Sciatic nerve (tissue), 2 donors: ENCODE measurements around the gene KRT36. TPM values are rescaled to one million over a fixed set of nuclear protein-coding genes. Genes with fewer than 3 reads are reported as not detected.

ENCODE experiments used
- ATAC-seq: fragments of 200-7000 bp; cut with Tn5 transposase; one replicate; pipeline ENCODE4 v1.9.1; 2020; ENCODE audit warnings: mild to moderate bottlenecking, moderate library complexity
- DNase-seq: peaks from one replicate; pipeline ENCODE4 v3.0.0-alpha.2; 2020; ENCODE audit warnings: low spot score
- intact Hi-C: fragments of 100-400 bp; cut with DNase I; formaldehyde crosslinking; loops from one replicate; pipeline ENCODE4 v1.14.2; 2022
- microRNA-seq: library from miRNA; unstranded; fragments of <30 nt; microRNA quantifications from one replicate; pipeline ENCODE4 v1.2.0, GENCODE V29; 2020
- total RNA-seq: library from RNA; stranded (reverse); fragmentation: NEBNext Ultra II Directional; extraction: Animal tissue kit (Norgen Biotek cat#: 25700); gene quantifications from one replicate; pipeline ENCODE4 v1.2.1, GENCODE V29; 2021
- donor health status: DM: no; HTN: no; CAD: no.
- donor health status: DM: no; HTN: no; CAD: no.

The KRT36 gene
- total RNA-seq, 1 donor from 2014 or later, result not detected

DNA sequence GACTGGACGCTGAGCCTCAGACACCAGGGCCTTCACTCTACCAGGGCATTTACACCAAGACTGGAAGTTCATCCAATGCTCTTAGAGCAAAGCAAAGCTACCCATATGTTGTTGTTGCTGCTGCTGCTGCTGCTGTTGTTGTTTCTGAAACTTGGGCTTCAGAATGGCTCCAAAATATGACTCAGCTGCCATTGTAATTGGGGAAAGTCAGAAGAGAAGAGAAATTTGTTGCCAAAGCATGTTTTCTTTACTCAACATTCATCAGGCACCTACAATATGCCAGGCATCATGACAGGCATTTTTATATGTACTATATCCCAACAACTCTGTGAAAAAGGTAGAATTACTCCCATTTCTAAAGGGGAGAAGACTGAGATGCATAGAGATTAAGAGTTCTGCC, 34.5 kb downstream of the KRT36 start:
- DNase-seq (no peak), ATAC-seq (no peak)
- intact Hi-C loops, result no loop called here

DNA sequence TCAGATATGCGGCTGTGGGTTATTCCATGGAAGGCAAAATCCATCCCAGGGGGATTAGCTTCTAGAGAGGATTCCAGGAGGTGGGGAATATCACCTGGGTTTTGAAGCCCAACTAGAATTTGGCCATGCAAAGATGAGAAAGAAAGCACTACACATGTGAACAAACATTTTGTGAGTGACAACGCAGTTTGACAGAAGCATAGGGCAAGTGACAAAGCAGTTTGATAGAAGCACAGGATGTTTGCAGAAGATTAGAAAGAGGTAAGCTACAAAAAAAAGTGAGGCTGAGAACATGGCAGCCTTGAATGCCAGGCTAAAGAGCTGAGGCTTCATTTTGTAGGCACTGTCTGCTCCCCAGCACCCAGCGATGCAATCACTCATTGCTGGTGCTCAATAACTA, 36.6 kb downstream of the KRT36 start:
- no peak for DNase-seq
- intact Hi-C loops, result no loop called here
- no peak for ATAC-seq

DNA sequence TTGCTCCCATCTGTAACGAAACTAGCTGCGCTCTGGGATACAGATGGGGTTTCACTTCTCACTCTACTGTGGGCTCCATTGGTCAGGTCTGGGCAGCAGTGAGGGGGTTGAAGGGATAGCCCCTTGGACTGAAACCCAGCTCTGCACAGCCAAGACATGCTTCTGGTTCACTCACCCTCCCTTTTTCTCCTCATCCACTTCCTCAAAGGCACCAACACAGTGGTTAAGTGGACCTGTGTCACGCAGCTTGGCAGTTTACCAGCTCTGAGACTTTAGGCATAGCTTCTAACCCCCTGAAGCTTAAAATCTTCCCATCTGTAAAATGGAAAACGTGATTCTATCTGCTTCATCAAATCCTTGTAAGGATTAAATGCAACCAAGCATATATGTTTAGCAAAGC, 37.4 kb downstream of the KRT36 start:
- ATAC-seq, result no peak

DNA sequence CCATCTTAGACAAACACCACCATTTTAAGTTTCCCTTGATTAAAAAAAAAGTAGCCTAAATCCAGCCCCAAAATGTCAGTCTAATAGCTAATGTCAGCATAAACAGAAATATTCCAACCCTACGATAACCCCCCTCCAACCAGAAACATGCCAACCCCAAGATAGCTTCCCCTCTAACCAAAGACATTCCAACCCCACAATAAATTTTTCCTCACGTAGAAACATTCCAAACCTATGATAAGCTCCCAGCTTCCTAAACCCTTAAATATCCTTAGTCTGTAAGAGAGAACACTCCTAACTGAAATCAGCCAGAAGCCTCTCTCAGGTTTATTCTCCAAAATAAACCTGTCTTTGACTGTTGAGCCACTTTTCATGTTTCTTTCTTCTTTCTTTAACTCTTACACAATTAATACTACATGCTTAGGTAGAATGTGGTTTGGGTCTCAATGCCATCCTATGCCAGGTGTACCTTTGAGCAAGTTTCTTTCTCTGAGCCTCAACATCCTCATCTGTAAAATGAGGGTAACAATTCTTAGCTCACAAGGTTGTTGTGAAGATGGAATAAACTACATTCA, 38.5 kb downstream of the KRT36 start:
- intact Hi-C loops, result no loop called here
- ATAC-seq, result no peak
- DNase-seq, result no peak

More for the DNA sequence above, 37.4 kb downstream of the KRT36 start:
- DNase-seq, result no peak
- intact Hi-C loops, result no loop called here

DNA sequence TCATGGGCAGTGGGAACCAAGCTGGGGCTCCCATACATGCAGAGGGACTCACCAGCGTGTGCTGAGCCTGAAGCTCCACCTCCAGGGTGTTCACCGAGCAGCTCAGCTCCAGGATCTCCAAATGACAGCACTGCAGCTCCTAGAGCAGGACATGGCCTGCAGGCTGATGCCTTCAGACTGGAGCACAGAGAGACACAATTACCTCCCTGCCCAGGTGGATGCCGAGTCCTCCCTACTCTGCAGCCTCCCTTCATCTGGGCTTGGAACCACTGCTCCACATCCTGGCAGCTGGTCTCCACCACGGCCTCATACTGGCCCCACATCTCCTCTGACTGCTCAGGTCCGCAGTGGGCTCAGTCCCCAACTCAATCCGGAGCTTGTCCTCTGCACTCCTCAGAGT, 40.7 kb downstream of the KRT36 start:
- no peak for DNase-seq
- intact Hi-C loops, result loop anchor here (1.0 kb wide), 1 partner anchor 41 kb away; no protein-coding TSS in a partner anchor
- no peak for ATAC-seq

DNA sequence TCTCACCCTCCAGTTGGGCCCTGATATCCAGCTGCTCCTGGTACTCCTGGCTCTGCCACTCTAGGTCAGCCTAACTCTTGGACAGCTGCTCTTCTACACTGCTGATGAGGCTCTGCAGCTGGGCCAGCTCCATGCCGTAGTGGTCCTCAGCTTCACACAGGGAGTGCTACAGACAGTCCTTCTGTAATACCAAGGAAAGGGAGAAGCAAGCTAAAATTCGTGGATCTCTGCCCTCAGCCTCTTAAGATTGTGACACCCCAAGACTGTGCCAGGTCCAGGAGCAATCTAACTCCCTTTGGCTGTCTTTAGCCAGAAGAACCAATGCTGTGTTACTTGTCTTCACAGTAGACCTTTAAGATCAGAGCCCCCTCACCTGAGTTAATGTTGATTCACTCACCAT, 41.2 kb downstream of the KRT36 start:
- DNase-seq, result no peak
- intact Hi-C loops, result no loop called here
- peak; percentile 50 for ATAC-seq

DNA sequence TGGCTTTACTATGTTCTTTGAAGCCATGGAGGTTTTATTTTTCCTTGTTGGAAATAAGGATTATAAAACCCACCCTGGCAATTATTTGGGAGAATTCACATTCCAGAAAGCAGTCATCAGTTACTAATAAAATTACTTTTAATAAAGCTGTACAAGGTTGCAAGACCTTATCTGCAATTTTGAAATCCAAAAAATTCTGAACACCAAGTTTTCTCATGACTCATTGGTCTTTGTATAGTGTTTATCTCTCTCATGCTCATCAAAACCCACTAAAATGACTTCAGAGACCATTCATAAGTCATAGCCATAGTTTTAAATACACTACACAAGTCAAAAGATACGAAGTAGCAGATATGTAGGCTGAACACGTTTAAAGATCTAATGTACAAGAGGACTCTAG, 42.9 kb downstream of the KRT36 start:
- DNase-seq (no peak), ATAC-seq (no peak)
- intact Hi-C loops, result no loop called here

DNA sequence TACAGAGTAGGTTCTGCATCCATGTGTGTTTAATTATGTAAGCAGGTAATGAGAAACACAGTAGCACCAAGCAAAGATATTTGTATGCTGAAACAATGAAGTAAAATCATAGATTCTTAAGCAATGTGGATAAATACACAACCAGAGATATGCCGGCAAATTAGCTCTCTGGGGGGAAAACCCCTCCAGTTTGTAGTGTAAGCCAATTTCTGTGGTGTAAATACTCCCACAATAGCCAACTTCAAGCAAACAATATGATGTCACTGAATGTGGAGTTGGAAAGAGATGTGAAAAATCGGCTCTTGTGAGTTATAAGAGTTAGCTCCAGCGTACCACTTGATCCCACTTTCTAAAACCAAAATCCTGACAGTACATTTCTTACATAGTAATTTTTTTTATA, 45.1 kb downstream of the KRT36 start:
- intact Hi-C loops, result no loop called here
- DNase-seq (no peak), ATAC-seq (no peak)

DNA sequence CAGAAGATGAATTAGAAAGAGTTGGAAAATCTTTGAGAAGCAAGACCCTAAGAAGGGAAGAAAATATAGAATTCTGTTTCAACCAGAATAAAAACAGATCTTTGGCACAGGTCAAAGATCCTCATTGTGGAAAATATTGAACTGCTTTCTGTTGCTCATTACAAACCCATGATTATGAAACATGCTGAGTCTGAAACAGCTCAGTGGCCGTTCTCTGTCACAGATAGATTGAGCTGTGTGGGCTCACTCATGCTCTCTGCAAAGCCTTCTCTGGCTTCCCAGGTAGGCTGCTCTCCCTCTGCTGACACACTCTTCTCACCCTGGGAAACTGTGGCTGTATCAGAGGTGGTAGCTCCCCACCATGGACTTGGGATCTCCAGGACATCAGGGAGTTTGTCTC, 45.5 kb downstream of the KRT36 start:
- ATAC-seq, result peak; percentile 56
- intact Hi-C loops, result no loop called here
- no peak for DNase-seq

DNA sequence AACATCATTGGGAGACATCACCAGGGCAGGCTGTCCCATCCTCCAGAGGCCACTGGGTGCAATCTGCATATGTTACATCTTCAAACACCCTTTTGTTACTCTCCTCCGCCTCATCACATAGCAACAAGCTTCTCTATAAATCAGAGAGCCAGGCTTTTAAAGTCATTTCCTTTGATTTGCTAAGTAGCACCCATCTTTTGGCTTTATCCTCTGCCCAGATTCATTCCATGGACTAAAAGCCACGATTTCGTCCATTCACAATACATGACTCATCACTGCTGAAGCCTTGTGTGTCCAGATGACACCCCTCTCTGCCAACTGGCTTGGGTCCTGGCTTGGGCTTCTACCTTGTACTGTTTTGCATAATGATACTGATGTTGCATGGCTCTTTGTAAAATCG, 47.0 kb downstream of the KRT36 start:
- intact Hi-C loops, result no loop called here
- DNase-seq, result no peak
- no peak for ATAC-seq

DNA sequence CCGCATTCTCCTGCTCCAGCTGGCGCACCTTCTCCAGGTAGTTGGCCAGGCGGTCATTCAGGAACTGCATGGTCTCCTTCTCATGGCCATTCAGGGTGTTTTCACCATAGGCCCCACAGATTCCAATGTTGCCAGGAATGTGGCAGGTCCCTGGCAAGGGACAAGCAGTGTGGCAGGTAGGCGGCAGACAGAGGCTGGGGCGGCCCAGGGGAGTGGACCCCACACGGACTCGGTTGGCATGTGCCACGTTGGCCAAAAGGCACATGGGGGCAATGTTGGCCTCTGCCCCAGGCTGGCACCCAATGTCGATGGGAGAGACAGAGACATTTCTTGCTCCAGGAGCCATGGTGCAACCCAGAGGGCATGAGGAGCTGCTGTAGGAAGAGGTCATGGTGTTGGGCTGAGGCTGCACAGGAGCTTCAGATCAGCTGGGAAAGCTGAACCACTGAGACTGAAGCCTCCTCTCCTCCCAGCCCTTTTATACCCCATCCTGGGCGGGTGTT, 49.1 kb downstream of the KRT36 start, which contains the start of gene KRT38:
KRT38 (minus strand) TSS at position 453 of the 503 bp plus-strand sequence; CDS start at position 391, 62 bp downstream.
- DNase-seq (no peak), ATAC-seq (no peak)
- intact Hi-C loops, result no loop called here

DNA sequence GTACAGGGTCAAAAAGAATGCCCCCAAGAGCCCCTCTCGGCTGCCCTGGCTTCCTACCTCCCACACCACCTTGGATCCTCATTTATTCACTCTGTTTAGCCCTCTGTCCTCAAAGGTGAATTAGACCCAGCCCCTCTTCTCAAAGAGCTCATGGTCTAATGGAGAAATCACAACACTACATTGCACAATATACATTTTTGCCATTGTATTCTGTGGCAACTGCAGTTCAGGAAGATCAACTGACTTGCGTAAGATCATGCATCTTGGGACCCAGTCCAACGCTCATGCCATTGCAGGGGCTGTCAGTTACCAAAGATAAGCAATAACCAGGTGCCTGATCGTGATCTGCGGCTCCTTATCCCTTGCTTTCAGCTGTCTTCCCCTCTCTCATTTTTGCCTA, 50.3 kb downstream of the KRT36 start:
- no peak for ATAC-seq
- intact Hi-C loops, result no loop called here
- DNase-seq, result no peak

DNA sequence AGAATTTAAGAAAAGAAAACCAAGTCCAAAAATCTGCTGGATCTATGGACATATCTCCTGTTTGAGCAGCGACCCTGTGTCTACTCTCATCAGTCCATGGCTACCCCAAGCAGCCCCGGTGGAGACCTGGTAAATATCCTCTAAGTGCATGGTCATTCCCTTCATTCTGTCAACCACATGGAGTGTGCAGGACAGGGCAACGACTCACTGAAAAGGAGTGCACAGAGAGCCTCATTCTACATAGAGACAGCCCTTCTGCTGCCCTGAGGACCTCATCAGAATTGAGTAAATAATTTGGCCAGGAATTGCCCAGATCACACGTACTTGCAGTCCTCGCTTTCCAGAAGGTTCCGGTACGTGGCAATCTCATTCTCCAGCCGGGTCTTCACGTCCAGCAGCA, 51.9 kb downstream of the KRT36 start:
- intact Hi-C loops, result no loop called here
- DNase-seq (no peak), ATAC-seq (no peak)

DNA sequence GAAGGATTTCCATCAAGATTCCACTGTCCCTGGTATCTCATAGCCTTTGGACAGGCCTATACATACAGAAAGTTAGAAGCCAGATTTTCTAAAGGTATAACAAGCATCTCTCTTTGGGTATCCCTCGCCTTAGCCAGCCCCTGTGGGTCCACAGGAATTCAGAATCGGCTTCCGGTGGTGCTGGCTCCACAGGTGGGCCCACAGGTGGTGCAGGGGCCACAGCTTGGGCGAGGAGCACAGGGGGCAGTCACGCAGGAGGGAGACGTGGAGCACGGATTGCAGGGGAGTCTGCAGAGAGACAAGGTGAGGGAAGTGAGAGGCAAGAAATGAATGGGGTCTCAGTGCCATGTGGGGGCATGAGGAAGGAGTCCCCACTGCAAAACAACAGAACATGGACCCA, 52.5 kb downstream of the KRT36 start:
- intact Hi-C loops, result no loop called here
- DNase-seq (no peak), ATAC-seq (no peak)

Small RNAs within 50 kb of the gene (microRNA-seq; reads per million reads assigned to microRNA genes)
- not detected for gene MIR6510

Other genes starting within 250 kb of the KRT36 start
- gene KRTAP9-4, start 240.2 kb downstream of the KRT36 start, total RNA-seq, result not detected
- not detected for gene KRTAP9-9, start 234.5 kb downstream of the KRT36 start, total RNA-seq
- not detected for gene KRTAP9-6, start 224.5 kb downstream of the KRT36 start, total RNA-seq
- not detected for gene KRTAP9-7, start 214.2 kb downstream of the KRT36 start, total RNA-seq
- gene KRTAP29-1, start 187.1 kb downstream of the KRT36 start, total RNA-seq, result not detected
- not detected for gene KRTAP16-1, start 180.6 kb downstream of the KRT36 start, total RNA-seq
- not detected for gene KRTAP17-1, start 174.2 kb downstream of the KRT36 start, total RNA-seq
- gene KRT33A, start 139.1 kb downstream of the KRT36 start, total RNA-seq, result not detected
- gene KRT33B, start 120.1 kb downstream of the KRT36 start, total RNA-seq, result not detected
- gene KRT34, start 107.6 kb downstream of the KRT36 start, total RNA-seq, result not detected
- gene KRT31, start 92.3 kb downstream of the KRT36 start, total RNA-seq, result not detected
- gene KRT37, start 65.3 kb downstream of the KRT36 start, total RNA-seq, result not detected
- gene KRT38, start 48.9 kb downstream of the KRT36 start, total RNA-seq, result not detected
- gene KRT32, start 22.5 kb downstream of the KRT36 start, total RNA-seq, result 0.67 TPM
- gene KRT35, start 8.8 kb downstream of the KRT36 start, total RNA-seq, result 0.18 TPM
- gene KRT13, start 15.7 kb upstream of the KRT36 start, total RNA-seq, result 0.62 TPM
- gene KRT15, start 29.0 kb upstream of the KRT36 start, total RNA-seq, result 0.36 TPM
- gene KRT19, start 38.4 kb upstream of the KRT36 start, total RNA-seq, result 94.1 TPM
- not detected for gene KRT9, start 82.1 kb upstream of the KRT36 start, total RNA-seq
- gene KRT14, start 97.0 kb upstream of the KRT36 start, total RNA-seq, result 82.1 TPM
- 0.85 TPM for gene KRT16, start 122.9 kb upstream of the KRT36 start, total RNA-seq
- not detected for gene KRT17, start 134.7 kb upstream of the KRT36 start, total RNA-seq
- 891 TPM for gene EIF1, start 199.0 kb upstream of the KRT36 start, total RNA-seq
- gene GAST, start 222.4 kb upstream of the KRT36 start, total RNA-seq, result not detected
- 0.09 TPM for gene HAP1, start 244.7 kb upstream of the KRT36 start, total RNA-seq